Rectal smooth muscle tissue (tissue), 1 donor: ENCODE results near the gene TBC1D1.

Experiments
- H3K27ac ChIP-seq: one replicate; pipeline ENCODE4 v1.7.0; 2013; ENCODE audit warnings: low read depth, low read length, inconsistent platforms
- H3K27me3 ChIP-seq: one replicate; pipeline ENCODE4 v1.7.0; 2013; ENCODE audit warnings: low read length; ENCODE audit not compliant: control insufficient read depth, insufficient read depth
- H3K36me3 ChIP-seq: one replicate; pipeline ENCODE4 v1.7.0; 2013; ENCODE audit warnings: low read length; ENCODE audit not compliant: control insufficient read depth, insufficient read depth
- H3K4me1 ChIP-seq: one replicate; pipeline ENCODE4 v1.7.0; 2013; ENCODE audit warnings: low read length; ENCODE audit not compliant: control insufficient read depth, insufficient read depth
- H3K4me3 ChIP-seq: one replicate; pipeline ENCODE4 v1.7.0; 2013; ENCODE audit warnings: low read length
- H3K9ac ChIP-seq: one replicate; pipeline ENCODE4 v1.7.0; 2013; ENCODE audit warnings: low read length

Gene TBC1D1

GRCh38 chr4:38117591-38117990 is 226.7 kb downstream of the TBC1D1 start:
- Histone ChIP-seq H3K4me3 (no peak overlapping the region), H3K27me3 (no peaks in the 10 kb centered on the region), H3K36me3 (peaks cover 5% of the 10 kb centered on the region), H3K4me1 (peaks cover 12% of the 10 kb centered on the region), H3K9ac (no peak overlapping the region), H3K27ac (no peak overlapping the region)

GRCh38 chr4:38119668-38120385 is 228.9 kb downstream of the TBC1D1 start:
- Histone ChIP-seq H3K36me3 (peaks cover 5% of the 10 kb centered on the region), H3K4me1 (peaks cover 7% of the 10 kb centered on the region), H3K27ac (peak overlapping the region; percentile 55), H3K27me3 (no peaks in the 10 kb centered on the region), H3K9ac (no peak overlapping the region), H3K4me3 (no peak overlapping the region)

GRCh38 chr4:38120772-38121171 is 229.9 kb downstream of the TBC1D1 start:
- Histone ChIP-seq H3K4me1 (peaks cover 7% of the 10 kb centered on the region), H3K27me3 (no peaks in the 10 kb centered on the region), H3K4me3 (no peak overlapping the region), H3K27ac (no peak overlapping the region), H3K36me3 (peaks cover 5% of the 10 kb centered on the region), H3K9ac (no peak overlapping the region)

- Histone ChIP-seq H3K4me3 (no peak overlapping the region), H3K36me3 (peaks cover 5% of the 10 kb centered on the region)
Measured at GRCh38 chr4:38122060-38122459, 231.2 kb downstream of the TBC1D1 start.

GRCh38 chr4:38123555-38123954 is 232.7 kb downstream of the TBC1D1 start:
- H3K4me3 ChIP-seq: no peak overlapping the region
- peaks cover 2% of the 10 kb centered on the region for H3K36me3 ChIP-seq
- no peak overlapping the region for H3K27ac ChIP-seq
- H3K9ac ChIP-seq: no peak overlapping the region
- H3K4me1 ChIP-seq: peaks cover 7% of the 10 kb centered on the region
- no peaks in the 10 kb centered on the region for H3K27me3 ChIP-seq

More at GRCh38 chr4:38122060-38122459, 231.2 kb downstream of the TBC1D1 start:
- H3K27me3 ChIP-seq: no peaks in the 10 kb centered on the region
- no peak overlapping the region for H3K9ac ChIP-seq
- peaks cover 7% of the 10 kb centered on the region for H3K4me1 ChIP-seq
- no peak overlapping the region for H3K27ac ChIP-seq

- Histone ChIP-seq H3K4me3 (no peak overlapping the region), H3K4me1 (peaks cover 12% of the 10 kb centered on the region), H3K36me3 (no peaks in the 10 kb centered on the region), H3K27me3 (no peaks in the 10 kb centered on the region), H3K9ac (no peak overlapping the region), H3K27ac (no peak overlapping the region)
Measured at GRCh38 chr4:38124961-38125360, 234.1 kb downstream of the TBC1D1 start.

GRCh38 chr4:38125816-38126215 is 234.9 kb downstream of the TBC1D1 start:
- H3K9ac ChIP-seq: no peak overlapping the region
- no peaks in the 10 kb centered on the region for H3K36me3 ChIP-seq
- peaks cover 12% of the 10 kb centered on the region for H3K4me1 ChIP-seq
- H3K27ac ChIP-seq: no peak overlapping the region
- H3K4me3 ChIP-seq: no peak overlapping the region
- H3K27me3 ChIP-seq: no peaks in the 10 kb centered on the region

GRCh38 chr4:38128478-38129459 is 237.9 kb downstream of the TBC1D1 start:
- H3K36me3 ChIP-seq: no peaks in the 10 kb centered on the region
- H3K4me1 ChIP-seq: peaks cover 38% of the 10 kb centered on the region
- H3K27ac ChIP-seq: peak overlapping the region; percentile 15
- H3K9ac ChIP-seq: no peak overlapping the region
- H3K27me3 ChIP-seq: no peaks in the 10 kb centered on the region
- H3K4me3 ChIP-seq: no peak overlapping the region

GRCh38 chr4:38129460-38130227 is 238.8 kb downstream of the TBC1D1 start:
- Histone ChIP-seq H3K4me1 (peaks cover 43% of the 10 kb centered on the region), H3K9ac (no peak overlapping the region)

GRCh38 chr4:38130884-38131283 is 240.0 kb downstream of the TBC1D1 start:
- Histone ChIP-seq H3K27ac (peak overlapping the region; percentile 83), H3K4me1 (peaks cover 43% of the 10 kb centered on the region), H3K36me3 (peaks cover 6% of the 10 kb centered on the region), H3K27me3 (no peaks in the 10 kb centered on the region), H3K9ac (no peak overlapping the region), H3K4me3 (no peak overlapping the region)

More at GRCh38 chr4:38129460-38130227, 238.8 kb downstream of the TBC1D1 start:
- peak overlapping the region; percentile 15 for H3K27ac ChIP-seq
- H3K4me3 ChIP-seq: no peak overlapping the region
- H3K27me3 ChIP-seq: no peaks in the 10 kb centered on the region
- H3K36me3 ChIP-seq: no peaks in the 10 kb centered on the region

- Histone ChIP-seq H3K27me3 (no peaks in the 10 kb centered on the region), H3K4me3 (no peak overlapping the region), H3K27ac (peak overlapping the region; percentile 83), H3K4me1 (peaks cover 43% of the 10 kb centered on the region), H3K9ac (no peak overlapping the region), H3K36me3 (peaks cover 6% of the 10 kb centered on the region)
Measured at GRCh38 chr4:38131371-38132091, 240.6 kb downstream of the TBC1D1 start.
